Activated CD8-positive, alpha-beta memory T cell treated with anti-CD3 and anti-CD28 coated beads, Interleukin-2, amount 50 U/mL, for 24 hours (primary cell): ENCODE data around the gene DDX10.

Experiments
- DNase-seq: peaks from one replicate; pipeline ENCODE4 v3.0.0-alpha.2; 2020; ENCODE audit errors: extremely low read depth

The DDX10 gene

DNA sequence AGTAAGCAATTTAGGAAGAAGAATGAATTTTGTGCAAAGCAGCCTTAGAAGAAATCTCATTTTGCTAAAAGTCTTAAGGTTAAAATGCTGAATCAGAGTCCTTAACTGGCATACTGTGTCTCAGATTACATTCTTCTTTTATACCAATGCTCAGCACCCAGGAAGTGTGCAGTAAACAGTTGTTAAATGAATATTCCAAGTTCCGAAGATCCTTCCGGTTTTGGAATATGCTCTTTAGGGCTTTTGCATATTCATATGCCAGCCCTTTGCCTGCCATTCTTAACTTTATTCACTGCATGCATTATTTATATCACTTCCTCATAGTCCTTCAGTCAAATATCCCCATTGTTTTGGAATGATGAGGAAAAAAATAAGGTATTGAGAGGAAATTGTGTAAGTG lies 242.0 kb downstream of the DDX10 start:
- DNase-seq, result no peak

DNA sequence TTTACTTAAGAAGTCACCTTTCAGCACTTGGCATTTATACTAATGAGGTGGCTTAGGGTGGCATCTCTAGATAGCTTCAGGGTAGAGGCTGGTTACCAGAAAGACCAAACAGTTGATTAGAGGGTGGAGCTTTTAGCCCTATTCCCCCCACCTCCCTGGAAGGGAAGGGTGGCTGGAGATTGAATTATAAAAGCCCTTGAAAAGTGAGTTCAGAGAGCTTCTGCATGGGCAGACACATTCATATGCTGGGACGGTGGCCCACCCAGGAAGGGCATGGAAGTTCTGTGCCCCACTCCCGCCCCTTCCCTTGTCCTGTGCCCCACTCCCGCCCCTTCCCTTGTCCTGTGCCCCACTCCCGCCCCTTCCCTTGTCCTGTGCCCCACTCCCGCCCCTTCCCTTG lies 244.2 kb downstream of the DDX10 start:
- DNase-seq, result no peak

DNA sequence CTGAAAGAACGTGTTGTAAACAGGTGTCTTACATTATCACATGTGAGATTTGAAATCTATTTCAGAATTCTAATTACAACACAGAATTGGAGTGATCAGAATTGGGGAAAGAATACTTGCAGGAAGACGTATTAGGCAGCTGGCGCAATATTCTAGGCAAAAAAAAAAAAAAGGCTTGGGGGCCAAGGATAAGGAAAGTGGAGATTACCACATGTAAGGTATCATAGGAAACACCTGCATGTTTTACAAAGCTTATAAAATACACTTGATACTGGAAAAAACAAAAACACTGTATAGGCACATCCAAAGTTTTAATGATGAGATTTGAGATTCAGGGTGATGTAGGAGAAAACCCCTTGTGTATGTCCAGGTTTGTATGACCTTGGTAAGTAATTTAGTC lies 245.1 kb downstream of the DDX10 start:
- DNase-seq, result no peak

DNA sequence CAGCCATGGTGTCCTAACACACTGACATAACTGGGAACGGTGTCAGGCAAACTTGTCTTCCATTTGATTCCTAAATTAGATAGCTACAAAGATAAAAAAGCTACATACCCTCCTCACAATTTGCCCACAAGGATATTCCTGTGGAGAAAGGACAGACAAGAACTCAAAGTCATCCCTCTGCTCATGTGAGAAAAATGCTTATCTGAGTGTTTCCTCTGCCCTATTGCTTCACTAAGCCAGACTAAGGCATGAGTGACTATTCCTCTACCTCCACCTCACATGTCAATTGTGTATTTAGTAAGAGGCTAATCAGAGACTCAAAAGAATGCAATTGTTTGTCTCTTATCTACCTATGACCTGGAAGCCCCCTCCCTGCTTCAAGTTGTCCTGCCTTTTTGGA lies 247.7 kb downstream of the DDX10 start:
- DNase-seq, result no peak

DNA sequence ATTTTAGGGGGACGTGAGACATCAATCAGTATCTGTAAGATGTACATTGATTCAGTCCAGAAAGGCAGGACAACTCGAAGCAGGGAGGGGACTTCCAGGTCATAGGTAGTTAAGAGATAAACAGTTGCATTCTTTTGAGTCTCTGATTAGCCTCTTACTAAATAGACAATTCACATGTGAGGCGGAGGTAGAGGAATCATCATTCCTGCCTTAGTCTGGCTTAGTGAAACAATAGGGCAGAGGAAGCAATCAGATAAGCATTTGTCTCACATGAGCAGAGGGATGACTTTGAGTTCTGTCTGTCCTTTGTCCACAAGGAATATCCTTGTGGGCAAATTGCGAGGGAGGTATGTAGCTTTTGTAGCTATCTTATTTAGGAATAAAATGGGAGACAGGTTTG lies 248.3 kb downstream of the DDX10 start:
- no peak for DNase-seq

DNA sequence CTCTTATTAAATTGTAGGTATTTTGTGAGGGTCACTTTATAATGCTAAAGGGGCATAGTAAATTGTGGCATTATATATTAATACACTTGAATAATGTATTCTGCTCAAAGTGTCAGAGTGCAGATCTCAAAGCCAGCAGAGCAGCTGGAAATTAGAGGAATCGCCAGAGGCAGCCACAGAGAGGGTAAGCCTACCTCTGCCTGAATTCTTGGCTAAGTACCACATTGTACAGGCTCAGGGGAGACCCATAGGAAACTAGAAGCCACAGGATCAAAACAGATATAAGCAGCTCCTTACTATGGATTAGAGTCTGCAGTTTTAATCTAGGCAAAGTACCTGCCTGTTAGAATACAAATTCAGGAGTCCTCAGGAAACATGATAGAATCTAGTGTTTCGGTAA lies 249.3 kb downstream of the DDX10 start:
- no peak for DNase-seq

DNA sequence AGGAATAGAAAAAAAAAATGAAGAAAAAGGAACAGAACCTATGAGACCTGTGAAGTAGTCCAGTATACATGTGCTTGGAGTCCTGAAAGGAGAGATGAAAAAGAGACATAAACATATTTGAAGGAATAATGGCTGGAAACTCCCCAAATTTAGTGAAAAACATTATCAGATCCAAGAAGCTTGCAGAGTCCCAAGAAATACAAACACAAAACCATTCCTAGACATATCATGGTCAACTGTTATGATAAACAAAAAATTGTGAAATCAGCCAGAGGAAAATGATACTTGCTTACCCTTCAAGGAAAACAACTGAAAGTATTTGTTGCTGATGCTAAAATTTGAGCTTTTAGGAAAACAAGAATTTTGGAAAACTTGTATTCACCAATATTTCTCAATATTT lies 250.1 kb downstream of the DDX10 start:
- no peak for DNase-seq

DNA sequence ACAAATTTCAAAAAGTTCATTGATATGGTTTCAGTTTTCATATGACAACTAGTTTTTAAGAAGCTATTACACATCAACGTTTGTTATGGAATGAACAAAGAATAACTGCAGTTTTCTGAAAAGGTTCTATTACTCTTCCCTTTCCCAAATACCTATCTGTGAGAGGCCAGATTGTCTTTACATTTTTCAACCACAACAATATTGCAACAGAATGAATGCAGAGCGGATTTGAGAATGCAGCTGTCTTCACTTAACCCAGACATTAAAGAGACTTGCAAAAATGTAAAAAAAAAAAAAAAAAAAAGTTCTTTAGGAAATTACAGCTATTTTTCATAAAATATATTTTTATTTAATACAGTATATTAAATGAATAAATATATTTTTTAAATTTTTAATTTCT lies 250.8 kb downstream of the DDX10 start:
- DNase-seq, result no peak

DNA sequence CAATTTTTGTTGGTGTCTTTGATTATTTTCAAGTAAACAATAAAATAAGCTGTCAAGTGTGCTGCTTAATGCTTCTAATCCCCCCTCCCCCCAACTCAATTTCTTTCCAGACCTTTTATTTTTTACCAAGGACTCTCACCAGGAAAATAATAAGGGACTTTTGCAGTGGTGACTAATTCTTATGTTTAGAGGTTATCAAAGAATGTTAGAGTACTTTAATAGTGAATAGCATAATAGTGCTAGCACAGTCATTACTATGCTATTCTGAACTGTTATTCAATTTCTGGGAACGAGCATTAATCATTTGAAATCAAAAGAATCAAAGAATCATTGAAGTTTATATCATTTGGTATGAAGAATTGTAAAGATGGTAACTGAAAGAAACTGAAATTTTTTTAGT lies 251.4 kb downstream of the DDX10 start:
- no peak for DNase-seq

DNA sequence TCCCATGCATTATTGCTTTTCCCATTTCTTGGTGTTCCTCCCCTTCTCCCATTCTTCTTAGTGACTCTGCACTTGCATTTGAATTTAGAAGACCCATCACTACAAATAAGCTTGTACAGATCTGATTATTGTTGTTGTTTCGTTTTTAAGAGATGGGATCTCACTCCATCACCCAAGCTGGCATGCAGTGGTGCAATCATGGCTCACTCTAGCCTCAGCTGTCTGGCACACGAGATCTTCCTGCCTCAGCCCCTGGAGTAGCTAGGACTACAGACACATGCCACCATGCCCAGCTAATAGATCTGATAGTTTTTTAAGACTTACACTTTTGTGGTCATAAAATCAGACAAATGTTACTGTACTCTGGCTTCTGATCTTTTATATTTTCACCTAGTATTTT lies 252.1 kb downstream of the DDX10 start:
- no peak for DNase-seq

DNA sequence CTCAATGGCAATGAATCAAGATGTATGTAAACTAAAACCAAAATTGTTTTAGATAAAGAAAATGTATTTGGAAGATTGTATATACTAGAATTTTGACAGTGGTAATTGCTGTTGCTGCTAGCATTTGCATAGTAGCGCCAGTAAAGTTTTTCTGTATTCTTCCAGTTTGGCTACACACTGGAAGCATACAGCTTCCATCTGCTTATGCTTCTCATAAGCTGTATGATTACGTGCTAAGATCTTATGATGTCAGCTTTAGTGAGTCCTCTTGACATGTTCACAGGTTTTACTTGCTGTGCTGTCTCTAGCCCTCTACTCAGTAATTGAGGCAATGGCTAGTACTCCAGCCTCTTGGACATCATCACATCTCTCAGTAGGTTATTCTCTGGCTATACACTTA lies 256.3 kb downstream of the DDX10 start:
- DNase-seq, result no peak

DNA sequence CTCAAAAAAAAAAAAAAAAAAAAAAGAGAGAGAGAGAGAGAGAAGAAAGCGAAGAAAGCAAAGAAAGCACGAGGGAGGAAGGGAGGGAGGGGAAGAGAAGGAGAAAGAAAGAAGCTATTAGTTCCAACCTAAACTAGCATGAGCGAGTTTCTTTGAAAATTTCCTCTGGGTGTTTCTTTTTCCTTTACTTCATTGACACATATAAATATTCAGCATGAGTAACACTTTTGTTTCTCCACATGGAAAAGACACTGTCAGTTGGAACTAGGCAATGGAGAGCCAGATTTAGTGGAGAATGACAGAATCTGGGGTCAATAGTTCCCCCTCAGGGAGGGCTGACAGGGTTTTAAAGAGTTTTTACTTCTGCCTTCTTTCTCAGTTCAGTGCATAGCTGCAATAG lies 257.4 kb downstream of the DDX10 start:
- no peak for DNase-seq

DNA sequence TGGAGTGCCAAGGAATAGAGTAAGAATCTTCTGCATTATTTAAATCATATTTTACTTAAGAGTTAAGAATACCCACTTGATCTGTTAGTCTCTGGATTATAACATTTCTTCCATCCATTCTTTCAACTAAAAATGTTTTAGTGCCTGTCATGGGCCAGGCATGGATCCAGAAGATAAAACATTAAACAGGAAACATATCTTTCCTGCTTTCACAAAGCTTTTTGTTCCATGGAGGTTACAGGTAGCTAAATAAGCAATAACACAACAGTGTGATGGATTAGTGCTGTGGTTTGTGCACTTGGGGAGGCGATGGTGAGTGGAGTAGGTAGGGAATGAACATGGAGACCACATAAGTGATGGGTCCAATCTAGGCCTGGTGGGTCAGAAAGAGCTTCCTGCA lies 258.5 kb downstream of the DDX10 start:
- DNase-seq, result no peak

DNA sequence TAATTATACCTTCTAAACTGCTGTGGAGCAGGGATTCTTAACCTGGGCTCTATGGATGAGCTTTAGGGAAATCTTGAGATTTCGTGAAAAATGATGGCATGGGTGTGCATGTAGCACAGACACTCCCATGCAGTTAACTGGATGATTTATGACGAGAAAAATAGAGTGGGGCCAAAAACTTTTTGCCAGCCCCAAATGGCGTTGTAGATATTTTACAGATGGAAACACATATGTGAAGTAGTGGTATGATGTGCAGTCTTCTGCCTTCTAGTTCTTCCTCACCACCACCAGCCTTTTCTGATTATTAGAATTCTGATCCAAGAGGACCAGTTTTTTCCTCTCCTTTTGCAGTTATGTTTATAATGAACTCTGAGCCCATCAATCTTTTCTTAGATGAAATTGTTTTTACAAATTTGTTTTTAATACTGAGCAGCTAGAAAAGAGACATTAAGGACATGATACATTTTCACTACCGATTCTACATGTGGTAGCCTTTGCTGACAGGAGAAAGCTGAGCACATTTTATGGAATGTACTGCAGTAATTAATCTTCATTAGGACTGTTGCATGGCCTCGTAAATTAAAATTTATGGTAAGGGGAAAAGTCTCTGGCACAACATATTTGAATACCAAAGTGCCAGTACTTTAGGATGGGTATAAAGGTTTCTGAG lies 261.4 kb downstream of the DDX10 start:
- no peak for DNase-seq

DNA sequence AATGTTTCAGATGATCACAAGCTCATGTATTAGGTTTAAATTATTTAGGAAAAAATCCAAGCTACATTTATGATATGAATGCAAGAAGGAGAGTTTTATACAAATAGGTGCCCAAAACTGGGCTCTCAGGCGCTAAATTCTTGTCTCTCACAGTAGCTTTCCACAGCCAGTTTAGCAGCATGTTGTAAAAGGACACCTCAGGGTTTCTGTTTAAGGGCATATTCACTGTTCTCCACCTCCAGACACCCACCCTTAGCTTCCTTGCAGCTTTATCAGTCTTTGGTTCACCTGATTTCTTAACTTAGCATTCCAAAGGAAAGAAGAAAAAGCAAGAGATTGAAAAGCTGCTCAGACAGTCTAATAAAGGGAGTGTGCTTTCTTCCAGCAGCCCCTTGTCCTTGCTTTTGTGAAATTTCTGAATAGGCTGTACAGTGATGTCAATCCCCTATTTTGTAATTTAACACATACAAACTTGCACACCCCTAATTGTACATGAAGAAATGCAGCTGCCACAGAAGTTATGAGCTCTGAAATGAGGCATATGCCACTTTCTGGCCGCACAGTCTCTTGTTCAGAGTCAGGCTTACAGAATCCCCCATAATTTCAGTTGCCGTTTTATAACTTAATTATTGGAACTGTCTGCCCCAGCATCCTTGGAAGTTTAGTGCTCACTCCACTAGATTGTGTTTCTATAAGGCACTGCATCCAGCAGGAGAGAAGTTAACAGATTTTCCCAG lies 262.1 kb downstream of the DDX10 start:
- DNase-seq, result no peak

DNA sequence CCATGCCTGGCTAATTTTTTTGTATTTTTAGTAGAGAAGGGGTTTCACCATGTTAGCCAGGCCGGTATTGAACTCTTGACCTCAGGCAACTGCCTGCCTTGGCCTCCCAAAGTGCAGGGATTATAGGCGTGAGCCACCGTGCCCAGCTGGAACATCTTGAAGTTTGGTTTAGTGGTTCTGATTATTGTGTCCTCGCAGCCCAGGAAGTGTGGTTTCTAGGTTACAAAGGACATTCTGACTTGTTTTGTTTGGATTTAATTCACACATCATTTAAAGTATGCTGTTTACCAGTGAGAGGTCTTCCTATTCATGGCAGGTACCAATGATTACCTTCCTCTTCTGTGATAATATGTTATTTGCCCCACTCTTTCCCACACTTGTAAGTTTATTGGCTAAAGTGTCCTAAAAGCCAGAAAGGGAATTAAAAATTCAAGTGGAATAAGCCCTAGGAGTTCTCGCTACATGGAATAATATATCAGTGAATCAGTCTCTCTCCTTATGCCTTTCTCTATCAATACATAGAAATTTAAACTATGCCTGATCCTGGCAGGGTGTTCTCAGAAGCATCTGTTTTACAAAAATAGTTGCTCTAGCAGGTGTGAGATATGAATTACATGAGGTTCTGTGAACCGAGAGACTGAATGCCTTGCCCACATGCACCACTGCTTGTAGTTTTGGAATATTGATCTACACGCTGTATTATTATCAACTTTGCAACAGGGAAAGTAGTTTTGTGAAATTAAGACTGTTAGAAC lies 263.1 kb downstream of the DDX10 start:
- DNase-seq, result no peak

DNA sequence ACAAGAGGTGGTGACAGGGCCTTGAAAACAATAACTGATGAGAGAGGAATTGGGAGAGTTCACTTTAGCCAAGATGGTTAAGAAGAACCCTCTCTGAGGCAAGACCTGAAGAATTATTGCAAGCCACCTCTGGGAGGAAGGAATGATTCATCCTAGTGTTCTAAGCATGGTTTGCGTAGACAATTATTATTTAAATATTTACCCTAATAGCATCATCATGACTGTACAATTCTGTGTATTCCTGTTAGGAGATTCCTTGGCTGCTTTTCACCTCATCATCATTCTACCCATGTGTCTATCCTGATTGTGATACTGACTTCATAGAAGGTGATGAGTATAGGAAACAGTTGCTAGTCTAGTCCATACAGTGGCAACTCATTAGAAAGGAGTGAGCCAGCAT lies 264.4 kb downstream of the DDX10 start:
- DNase-seq, result no peak

DNA sequence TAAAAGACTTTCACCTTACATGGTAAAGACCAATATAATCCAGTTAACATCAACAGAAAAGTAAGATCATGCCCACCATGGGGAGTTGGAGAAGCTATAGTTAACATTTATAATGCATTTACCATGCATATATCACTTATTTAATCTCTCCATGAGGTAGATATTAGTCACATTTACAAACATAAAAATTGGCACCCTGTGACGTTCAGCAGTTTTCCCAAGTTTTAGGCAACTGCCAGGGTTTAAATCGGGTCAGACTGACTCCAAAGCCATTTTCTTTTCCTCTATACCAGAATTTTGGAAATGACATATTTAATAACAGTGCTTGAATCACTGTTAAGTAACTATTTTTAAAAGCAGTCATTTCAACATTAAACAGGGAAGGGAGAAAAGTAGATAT lies 266.3 kb downstream of the DDX10 start:
- DNase-seq, result no peak

DNA sequence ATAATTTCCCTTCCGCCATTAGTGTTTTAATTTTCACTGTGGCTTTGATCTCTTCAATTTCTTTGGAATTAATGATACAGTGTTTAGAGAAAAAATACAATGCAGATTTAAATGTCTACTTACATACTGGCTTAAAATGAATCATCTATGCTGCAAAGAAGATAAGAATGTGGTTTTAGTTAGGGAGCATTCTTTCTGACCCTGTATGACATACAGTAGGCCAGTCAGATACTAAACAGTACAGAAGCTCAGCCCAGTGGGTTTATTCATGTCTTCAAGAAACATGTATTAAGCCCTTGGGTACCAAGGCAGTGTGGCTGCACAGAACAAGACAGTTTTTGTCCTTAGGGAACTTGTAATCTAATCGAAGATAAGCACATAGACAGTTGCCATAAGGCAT lies 268.8 kb downstream of the DDX10 start:
- no peak for DNase-seq

DNA sequence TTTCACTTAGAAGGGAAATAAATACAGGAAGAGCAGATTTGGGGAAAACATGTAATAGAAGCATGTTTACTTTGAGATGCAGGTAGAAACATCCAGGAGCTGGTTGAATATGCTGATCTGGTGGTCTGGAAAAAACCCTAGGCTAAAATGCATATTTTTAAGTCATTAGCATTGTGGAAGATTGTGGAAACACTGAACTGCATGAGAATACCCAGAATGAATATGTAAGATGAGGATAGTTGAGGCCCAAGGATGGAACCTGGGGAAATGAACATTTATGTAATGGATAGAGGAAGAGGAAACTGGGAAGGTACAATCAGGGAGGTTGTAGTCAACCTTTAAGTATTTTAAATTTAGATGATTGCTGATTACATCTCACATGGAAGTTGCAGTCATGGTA lies 269.4 kb downstream of the DDX10 start:
- no peak for DNase-seq

DNA sequence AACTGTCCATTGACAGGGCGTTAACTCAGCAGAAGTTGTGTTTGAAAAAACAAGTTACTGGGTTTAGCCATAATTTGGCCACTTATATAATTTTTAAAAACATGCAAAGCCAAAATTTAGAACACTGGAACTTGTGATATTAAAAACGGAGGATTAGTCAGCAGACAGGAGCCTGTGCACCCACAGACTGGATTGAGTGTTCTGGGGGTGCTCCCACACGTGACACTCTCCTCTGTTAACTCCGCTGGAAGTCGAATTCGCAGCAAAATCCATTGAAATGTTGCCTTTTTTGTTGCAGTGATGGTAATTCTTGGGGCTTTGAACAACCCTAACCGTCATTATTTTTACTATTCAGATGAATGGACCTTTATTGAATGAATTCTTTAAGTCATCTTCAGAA lies 269.8 kb downstream of the DDX10 start:
- DNase-seq, result no peak

DNA sequence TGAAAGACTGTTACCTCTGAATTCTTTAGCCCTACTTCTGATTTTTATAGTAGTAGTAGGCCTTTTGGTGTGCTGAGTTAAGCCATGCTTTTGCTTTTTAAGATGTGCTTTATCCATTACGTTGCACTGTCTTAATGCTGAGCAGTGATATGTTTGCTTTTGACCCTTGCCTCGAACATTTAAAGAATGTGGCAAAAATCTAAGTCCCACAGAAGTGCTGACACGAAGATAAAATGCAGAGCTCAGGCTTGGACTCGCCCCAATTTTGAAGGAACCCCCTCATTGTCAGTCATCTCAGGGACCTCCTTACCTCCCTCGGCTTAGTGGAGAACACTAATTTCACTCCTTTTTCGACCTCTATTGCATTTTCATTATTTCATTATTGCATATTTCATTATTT lies 272.9 kb downstream of the DDX10 start:
- DNase-seq, result no peak

DNA sequence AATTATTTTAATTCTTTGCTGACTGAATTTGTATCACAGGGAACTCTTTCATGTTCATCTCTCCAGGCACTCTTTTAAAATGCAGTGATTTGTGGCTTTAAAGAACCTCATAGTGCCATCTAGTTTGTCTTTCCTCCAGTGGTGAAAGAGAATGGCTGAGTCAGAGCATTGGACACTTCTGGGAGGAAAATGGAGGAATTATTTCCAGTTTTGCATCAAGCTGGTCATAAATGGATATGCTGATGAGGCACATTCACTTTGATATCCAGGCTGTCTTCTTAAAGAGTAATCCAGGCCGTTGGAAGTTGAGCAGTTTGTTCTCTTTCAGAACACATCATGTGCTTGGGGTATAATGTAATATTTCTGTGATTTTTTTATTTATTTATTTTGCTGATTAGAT lies 273.7 kb downstream of the DDX10 start:
- no peak for DNase-seq
